ENCODE measurements around the gene DPP6. TPM values are rescaled to one million over a fixed set of nuclear protein-coding genes. Genes with fewer than 3 reads are reported as not detected.

Gene DPP6
- total RNA-seq, 1 donor from 2014 or later = not detected

- intact Hi-C loops (cut with micrococcal nuclease) = no loop called here
These were observed 179.5 kb downstream of the DPP6 start for GRCh38 chr7:154231732-154232131.

GRCh38 chr7:154232700-154233099 lies 180.5 kb downstream of the DPP6 start:
- intact Hi-C loops (cut with micrococcal nuclease) = no loop called here

- intact Hi-C loops (cut with micrococcal nuclease) = no loop called here
These were observed 189.8 kb downstream of the DPP6 start for GRCh38 chr7:154241988-154242387.

- intact Hi-C loops (cut with micrococcal nuclease) = no loop called here
These were observed 190.5 kb downstream of the DPP6 start for GRCh38 chr7:154242709-154243108.

- intact Hi-C loops (cut with micrococcal nuclease) = no loop called here
These were observed 199.8 kb downstream of the DPP6 start for GRCh38 chr7:154252046-154252445.

- intact Hi-C loops (cut with micrococcal nuclease) = no loop called here
These were observed 201.6 kb downstream of the DPP6 start for GRCh38 chr7:154253810-154254209.

GRCh38 chr7:154255324-154255723 lies 203.1 kb downstream of the DPP6 start:
- intact Hi-C loops (cut with micrococcal nuclease) = no loop called here

- intact Hi-C loops (cut with micrococcal nuclease) = no loop called here
These were observed 204.0 kb downstream of the DPP6 start for GRCh38 chr7:154256150-154256549.

GRCh38 chr7:154259396-154259795 lies 207.2 kb downstream of the DPP6 start:
- intact Hi-C loops (cut with micrococcal nuclease) = no loop called here

- intact Hi-C loops (cut with micrococcal nuclease) = no loop called here
These were observed 235.2 kb downstream of the DPP6 start for GRCh38 chr7:154287356-154287755.

GRCh38 chr7:154289119-154289518 lies 236.9 kb downstream of the DPP6 start:
- intact Hi-C loops (cut with micrococcal nuclease) = no loop called here

GRCh38 chr7:154296443-154296842 lies 244.2 kb downstream of the DPP6 start:
- intact Hi-C loops (cut with micrococcal nuclease) = no loop called here

- intact Hi-C loops (cut with micrococcal nuclease) = no loop called here
These were observed 247.5 kb downstream of the DPP6 start for GRCh38 chr7:154299736-154300135.

GRCh38 chr7:154302380-154302779 lies 250.2 kb downstream of the DPP6 start:
- intact Hi-C loops (cut with micrococcal nuclease) = no loop called here

- intact Hi-C loops (cut with micrococcal nuclease) = no loop called here
These were observed 252.0 kb downstream of the DPP6 start for GRCh38 chr7:154304231-154304630.

GRCh38 chr7:154304740-154305700 lies 252.8 kb downstream of the DPP6 start:
- intact Hi-C loops (cut with micrococcal nuclease) = no loop called here

- intact Hi-C loops (cut with micrococcal nuclease) = no loop called here
These were observed 253.8 kb downstream of the DPP6 start for GRCh38 chr7:154306036-154306435.

- intact Hi-C loops (cut with micrococcal nuclease) = no loop called here
These were observed 256.7 kb downstream of the DPP6 start for GRCh38 chr7:154308928-154309327.

- intact Hi-C loops (cut with micrococcal nuclease) = no loop called here
These were observed 257.9 kb downstream of the DPP6 start for GRCh38 chr7:154310114-154310513.

GRCh38 chr7:154324196-154324595 lies 272.0 kb downstream of the DPP6 start:
- intact Hi-C loops (cut with micrococcal nuclease) = no loop called here

- intact Hi-C loops (cut with micrococcal nuclease) = no loop called here
These were observed 274.2 kb downstream of the DPP6 start for GRCh38 chr7:154326421-154326820.

- intact Hi-C loops (cut with micrococcal nuclease) = no loop called here
These were observed 278.1 kb downstream of the DPP6 start for GRCh38 chr7:154330318-154330717.

Measured in T-helper 1 cell treated with Interleukin-12 subunit alpha and Interleukin-12 subunit beta and Interleukin-4 antibody, amounts not matched to agents 30 ng/mL and 1 ng/mL, for 36 hours (primary cell).